ENCODE results near the gene FMNL2. TPM values are rescaled to one million over a fixed set of nuclear protein-coding genes. Genes with fewer than 3 reads are reported as not detected.

FMNL2 gene
- total RNA-seq, 1 experiment from 2014 or later: 28.1 TPM

DNA sequence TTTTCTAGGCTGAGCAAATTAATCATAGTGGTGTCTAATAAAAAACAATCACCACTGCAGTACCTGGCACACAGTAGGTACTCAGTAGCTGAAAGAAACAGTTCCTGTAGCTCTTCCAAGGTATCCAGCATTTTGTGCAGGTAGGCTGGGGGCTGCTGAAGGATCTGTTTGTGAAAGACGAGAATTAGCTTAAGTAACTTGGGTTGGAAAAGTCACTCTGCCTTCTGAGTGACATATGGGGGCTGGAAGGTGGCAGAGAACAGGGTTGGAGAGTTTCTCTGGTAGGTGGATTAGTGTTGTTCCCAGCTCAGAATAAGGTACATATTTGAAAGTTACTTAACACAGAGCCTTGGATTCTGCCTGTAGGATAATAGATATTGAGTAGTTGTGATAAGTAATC lies 72.8 kb downstream of the FMNL2 start:
- intact Hi-C loops (cut with micrococcal nuclease): no loop called here
- TF ChIP-seq SP1 (IDR thresholded peaks at IDR 0.05; ENCODE audit: low read depth): no peak
- TF ChIP-seq, protein P1, sequence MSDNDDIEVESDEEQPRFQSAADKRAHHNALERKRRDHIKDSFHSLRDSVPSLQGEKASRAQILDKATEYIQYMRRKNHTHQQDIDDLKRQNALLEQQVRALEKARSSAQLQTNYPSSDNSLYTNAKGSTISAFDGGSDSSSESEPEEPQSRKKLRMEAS (IDR thresholded peaks at IDR 0.05): no peak
- no peak for TF ChIP-seq EGR1 (IDR thresholded peaks at IDR 0.05; ENCODE audit: low read depth)
- TF ChIP-seq, protein P2, sequence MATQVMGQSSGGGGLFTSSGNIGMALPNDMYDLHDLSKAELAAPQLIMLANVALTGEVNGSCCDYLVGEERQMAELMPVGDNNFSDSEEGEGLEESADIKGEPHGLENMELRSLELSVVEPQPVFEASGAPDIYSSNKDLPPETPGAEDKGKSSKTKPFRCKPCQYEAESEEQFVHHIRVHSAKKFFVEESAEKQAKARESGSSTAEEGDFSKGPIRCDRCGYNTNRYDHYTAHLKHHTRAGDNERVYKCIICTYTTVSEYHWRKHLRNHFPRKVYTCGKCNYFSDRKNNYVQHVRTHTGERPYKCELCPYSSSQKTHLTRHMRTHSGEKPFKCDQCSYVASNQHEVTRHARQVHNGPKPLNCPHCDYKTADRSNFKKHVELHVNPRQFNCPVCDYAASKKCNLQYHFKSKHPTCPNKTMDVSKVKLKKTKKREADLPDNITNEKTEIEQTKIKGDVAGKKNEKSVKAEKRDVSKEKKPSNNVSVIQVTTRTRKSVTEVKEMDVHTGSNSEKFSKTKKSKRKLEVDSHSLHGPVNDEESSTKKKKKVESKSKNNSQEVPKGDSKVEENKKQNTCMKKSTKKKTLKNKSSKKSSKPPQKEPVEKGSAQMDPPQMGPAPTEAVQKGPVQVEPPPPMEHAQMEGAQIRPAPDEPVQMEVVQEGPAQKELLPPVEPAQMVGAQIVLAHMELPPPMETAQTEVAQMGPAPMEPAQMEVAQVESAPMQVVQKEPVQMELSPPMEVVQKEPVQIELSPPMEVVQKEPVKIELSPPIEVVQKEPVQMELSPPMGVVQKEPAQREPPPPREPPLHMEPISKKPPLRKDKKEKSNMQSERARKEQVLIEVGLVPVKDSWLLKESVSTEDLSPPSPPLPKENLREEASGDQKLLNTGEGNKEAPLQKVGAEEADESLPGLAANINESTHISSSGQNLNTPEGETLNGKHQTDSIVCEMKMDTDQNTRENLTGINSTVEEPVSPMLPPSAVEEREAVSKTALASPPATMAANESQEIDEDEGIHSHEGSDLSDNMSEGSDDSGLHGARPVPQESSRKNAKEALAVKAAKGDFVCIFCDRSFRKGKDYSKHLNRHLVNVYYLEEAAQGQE (IDR thresholded peaks at IDR 0.05; ENCODE audit: low read depth): no peak
- no peak for TF ChIP-seq EZH2phosphoT487 (IDR thresholded peaks at IDR 0.05; ENCODE audit: borderline replicate concordance)
- no peak for TF ChIP-seq FOSL1 (IDR thresholded peaks at IDR 0.05; ENCODE audit: low read depth)
- TF ChIP-seq SIN3A (IDR thresholded peaks at IDR 0.05; ENCODE audit: low read depth): no peak
- TF ChIP-seq ZFX (IDR thresholded peaks at IDR 0.05): no peak
- TF ChIP-seq CBX3 (IDR thresholded peaks at IDR 0.05; ENCODE audit: low read depth): no peak
- TF ChIP-seq YY1 (IDR thresholded peaks at IDR 0.05; ENCODE audit: extremely low read depth, insufficient replicate concordance, low read depth, low read length): no peak
- no peak for TF ChIP-seq TCF7L2 (IDR thresholded peaks at IDR 0.05; ENCODE audit: borderline replicate concordance, extremely low read depth, insufficient read depth, insufficient read length)
- no peak for TF ChIP-seq CEBPB (IDR thresholded peaks at IDR 0.05; ENCODE audit: low read depth)
- H3K9ac ChIP-seq (ENCODE audit: low read length): no peak overlapping the region
- peaks cover 71% of the 10 kb centered on the region for H3K79me2 ChIP-seq (ENCODE audit: insufficient read depth, low read length)
- H3K9me3 ChIP-seq (ENCODE audit: control insufficient read depth in 1 of 2, insufficient read depth in 1 of 2, low read depth in 1 of 2, low read length in 2 of 2): no peaks in the 10 kb centered on the region
- POLR2A ChIA-PET: no interaction called here
- no peaks in the 10 kb centered on the region; the same call in 1 of the 2 replicates for H3K9me2 ChIP-seq (ENCODE audit: insufficient read depth)
- peaks cover 17 to 58% of the 10 kb centered on the region in 2 experiments for H3K4me1 ChIP-seq (ENCODE audit: control insufficient read depth in 1 of 2, insufficient read depth in 2 of 2, low read length in 2 of 2)
- H3K4me3 ChIP-seq (replicated peaks in 1 of 2; ENCODE audit: low read depth in 1 of 2, low read length in 2 of 2): no peak overlapping the region
- ATAC-seq (no peak), DNase-seq (ENCODE audit: low read depth, low spot score) (no peak)
- H3K36me3 ChIP-seq (ENCODE audit: control insufficient read depth in 1 of 2, insufficient read depth in 2 of 2, low read length in 2 of 2): no peaks in the 10 kb centered on the region
- H2AFZ ChIP-seq (ENCODE audit: low read depth, low read length, poor library complexity, severe bottlenecking): no peak overlapping the region
- CTCF ChIA-PET: no interaction called here
- peak overlapping the region; percentile 41; the same call in 1 of the 2 replicates for H3K4me2 ChIP-seq (ENCODE audit: low read length)
- no peak overlapping the region for H3K27ac ChIP-seq (ENCODE audit: low read depth, low read length)
- no peaks in the 10 kb centered on the region for H4K20me1 ChIP-seq (ENCODE audit: insufficient read depth)
- BruUV-seq (replicated peaks): no TSS peak
- no peaks in the 10 kb centered on the region for H3K27me3 ChIP-seq (ENCODE audit: insufficient read depth, low read length)
- RAD21 ChIA-PET (ENCODE audit: low non-redundant PET in 1 of 2, low total read pairs in 2 of 2, uncharacterized antibody in 2 of 2, unreplicated experiment in 2 of 2): no interaction called here

Measured in HCT116 (cell line).